ENCODE data around the gene THPO. TPM values are rescaled to one million over a fixed set of nuclear protein-coding genes. Genes with fewer than 3 reads are reported as not detected.

The THPO gene
- polyA plus RNA-seq, 1 donor from 2014 or later, result 0.59 TPM

GRCh38 chr3:184353546-184353941, 24.5 kb downstream of the THPO start:
- Histone ChIP-seq H3K9ac (ENCODE audit: low read length) (no peak overlapping the region), H3K79me2 (replicated peaks; ENCODE audit: insufficient read depth, low read length) (no peaks in the 10 kb centered on the region), H3K27ac (ENCODE audit: low read length) (no peak overlapping the region), H3K4me2 (ENCODE audit: low read length) (no peak overlapping the region), H2AFZ (ENCODE audit: low read depth, low read length) (no peak overlapping the region), H3F3A (ENCODE audit: insufficient read depth, low read length, poor library complexity, severe bottlenecking) (no peaks in the 10 kb centered on the region), H4K20me1 (ENCODE audit: insufficient read depth) (no peaks in the 10 kb centered on the region), H3K27me3 (ENCODE audit: insufficient read depth, low read depth, low read length) (no peaks in the 10 kb centered on the region), H3K9me2 (ENCODE audit: insufficient read depth, low read length) (no peaks in the 10 kb centered on the region), H3K9me3 (ENCODE audit: low read length) (no peaks in the 10 kb centered on the region), H3K36me3 (ENCODE audit: insufficient read depth, low read length) (no peaks in the 10 kb centered on the region), H3K4me3 (ENCODE audit: low read length) (no peak overlapping the region)
- TF ChIP-seq TAF1 (IDR thresholded peaks at IDR 0.05; ENCODE audit: low read depth), result no peak
- TF ChIP-seq CTCF (IDR thresholded peaks at IDR 0.05; ENCODE audit: poor library complexity, severe bottlenecking), result no peak
- TF ChIP-seq SMC3 (conservative IDR thresholded peaks at IDR 0.05; ENCODE audit: poor library complexity), result no peak
- TF ChIP-seq RAD21 (conservative IDR thresholded peaks at IDR 0.05), result no peak
- no peak for TF ChIP-seq POLR2AphosphoS5 (IDR thresholded peaks at IDR 0.05)
- TF ChIP-seq EZH2 (IDR thresholded peaks at IDR 0.05; ENCODE audit: borderline replicate concordance, insufficient read depth, low read length, poor library complexity, severe bottlenecking), result no peak
- TF ChIP-seq EP300 (conservative IDR thresholded peaks at IDR 0.05; ENCODE audit: poor library complexity, severe bottlenecking), result no peak

- no peaks in the 10 kb centered on the region for H3K9me3 ChIP-seq (ENCODE audit: low read length)
- no peaks in the 10 kb centered on the region for H3K36me3 ChIP-seq (ENCODE audit: insufficient read depth, low read length)
- no peaks in the 10 kb centered on the region for H4K20me1 ChIP-seq (ENCODE audit: insufficient read depth)
- no peaks in the 10 kb centered on the region for H3K27me3 ChIP-seq (ENCODE audit: insufficient read depth, low read depth, low read length)
- TF ChIP-seq TAF1 (IDR thresholded peaks at IDR 0.05; ENCODE audit: low read depth) (no peak), SMC3 (conservative IDR thresholded peaks at IDR 0.05; ENCODE audit: poor library complexity) (no peak), CTCF (IDR thresholded peaks at IDR 0.05; ENCODE audit: poor library complexity, severe bottlenecking) (no peak), EZH2 (IDR thresholded peaks at IDR 0.05; ENCODE audit: borderline replicate concordance, insufficient read depth, low read length, poor library complexity, severe bottlenecking) (no peak)
- no peaks in the 10 kb centered on the region for H3K9me2 ChIP-seq (ENCODE audit: insufficient read depth, low read length)
- no peak overlapping the region for H3K4me3 ChIP-seq (ENCODE audit: low read length)
- no peaks in the 10 kb centered on the region for H3K79me2 ChIP-seq (replicated peaks; ENCODE audit: insufficient read depth, low read length)
- no peak overlapping the region for H2AFZ ChIP-seq (ENCODE audit: low read depth, low read length)
- H3K27ac ChIP-seq (ENCODE audit: low read length), result no peak overlapping the region
- no peak overlapping the region for H3K9ac ChIP-seq (ENCODE audit: low read length)
- H3F3A ChIP-seq (ENCODE audit: insufficient read depth, low read length, poor library complexity, severe bottlenecking), result no peaks in the 10 kb centered on the region
- no peak overlapping the region for H3K4me2 ChIP-seq (ENCODE audit: low read length)
Observed at GRCh38 chr3:184352897-184353545, 25.0 kb downstream of the THPO start.

- no peaks in the 10 kb centered on the region for H3K9me2 ChIP-seq (ENCODE audit: insufficient read depth, low read length)
- no peak for TF ChIP-seq EP300 (conservative IDR thresholded peaks at IDR 0.05; ENCODE audit: poor library complexity, severe bottlenecking)
- no peak for TF ChIP-seq SMC3 (conservative IDR thresholded peaks at IDR 0.05; ENCODE audit: poor library complexity)
- no peak for TF ChIP-seq TAF1 (IDR thresholded peaks at IDR 0.05; ENCODE audit: low read depth)
- TF ChIP-seq RAD21 (conservative IDR thresholded peaks at IDR 0.05), result no peak
- no peaks in the 10 kb centered on the region for H3F3A ChIP-seq (ENCODE audit: insufficient read depth, low read length, poor library complexity, severe bottlenecking)
- H3K79me2 ChIP-seq (replicated peaks; ENCODE audit: insufficient read depth, low read length), result no peaks in the 10 kb centered on the region
- H3K36me3 ChIP-seq (ENCODE audit: insufficient read depth, low read length), result no peaks in the 10 kb centered on the region
- H3K27ac ChIP-seq (ENCODE audit: low read length), result no peak overlapping the region
- no peaks in the 10 kb centered on the region for H3K27me3 ChIP-seq (ENCODE audit: insufficient read depth, low read depth, low read length)
- no peaks in the 10 kb centered on the region for H3K9me3 ChIP-seq (ENCODE audit: low read length)
- no peak overlapping the region for H2AFZ ChIP-seq (ENCODE audit: low read depth, low read length)
- no peaks in the 10 kb centered on the region for H4K20me1 ChIP-seq (ENCODE audit: insufficient read depth)
- no peak overlapping the region for H3K9ac ChIP-seq (ENCODE audit: low read length)
- no peak overlapping the region for H3K4me3 ChIP-seq (ENCODE audit: low read length)
- H3K4me2 ChIP-seq (ENCODE audit: low read length), result no peak overlapping the region
Observed at GRCh38 chr3:184352149-184352785, 25.7 kb downstream of the THPO start.
